ENCODE measurements around the gene USP25.

USP25 gene

DNA sequence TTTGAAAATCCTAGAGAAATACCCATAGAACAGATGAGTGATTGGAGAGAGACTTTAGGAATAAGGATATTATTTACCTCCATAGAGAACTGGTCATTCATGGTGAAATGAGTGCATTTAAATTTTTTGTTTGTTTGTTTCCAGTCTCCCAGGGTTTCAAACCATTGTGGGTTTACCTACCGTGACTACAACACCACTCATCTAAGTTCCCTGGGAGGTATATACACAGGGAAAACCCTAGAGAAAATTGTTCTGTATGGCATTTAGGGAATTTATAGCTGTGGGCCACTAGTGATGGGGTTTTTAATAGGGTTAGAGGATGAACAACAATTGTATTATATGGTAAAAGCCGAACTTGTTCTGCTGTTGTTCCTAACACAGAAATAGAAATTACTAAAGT lies 109.2 kb downstream of the USP25 start:
- no peaks in the 10 kb centered on the region for H3K9me3 ChIP-seq (replicated peaks in 1 of 11)
- peaks cover 0 to 15% (median 6%) of the 10 kb centered on the region in 10 experiments; a peak in 8 of 20 replicates for H3K4me1 ChIP-seq
- no peak for TF ChIP-seq Cebpa-rat (IDR thresholded peaks at IDR 0.05)
- H4K20me1 ChIP-seq: no peaks in the 10 kb centered on the region; a peak in 1 of 22 replicates
- H3K9ac ChIP-seq: no peak overlapping the region
- no peak overlapping the region for H3K27ac ChIP-seq
- H3K36me3 ChIP-seq: peaks cover 49 to 94% (median 77%) of the 10 kb centered on the region in 11 experiments
- H3K4me2 ChIP-seq: no peak overlapping the region
- no peaks in the 10 kb centered on the region for H3K27me3 ChIP-seq
- no peak overlapping the region for H3K4me3 ChIP-seq

DNA sequence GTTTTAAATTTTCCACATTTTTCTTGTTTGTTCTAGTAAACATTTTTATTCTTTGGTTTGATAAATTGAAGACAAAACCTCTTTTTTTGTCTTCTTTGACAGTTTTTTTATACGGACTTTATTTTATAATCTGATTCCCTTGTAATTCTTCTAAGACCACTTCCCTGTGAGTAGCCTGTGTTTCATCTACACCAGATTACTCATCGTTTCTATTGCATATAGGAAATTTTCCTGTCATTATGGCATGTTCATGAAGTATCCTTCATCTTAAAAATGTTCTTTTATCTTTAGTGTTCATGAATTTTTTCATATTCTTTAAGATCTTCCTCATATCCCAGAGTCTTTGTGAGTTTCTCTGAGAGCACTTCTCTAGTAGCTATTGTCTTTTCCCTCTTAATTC lies 109.8 kb downstream of the USP25 start:
- Histone ChIP-seq H3K4me2 (no peak overlapping the region), H3K4me3 (no peak overlapping the region), H3K27ac (no peak overlapping the region), H3K9me3 (replicated peaks in 1 of 11) (no peaks in the 10 kb centered on the region), H3K36me3 (peaks cover 45 to 94% (median 76%) of the 10 kb centered on the region in 11 experiments), H4K20me1 (no peaks in the 10 kb centered on the region; a peak in 1 of 22 replicates), H3K27me3 (no peaks in the 10 kb centered on the region), H3K4me1 (peaks cover 0 to 15% (median 6%) of the 10 kb centered on the region in 10 experiments; a peak in 8 of 20 replicates), H3K9ac (no peak overlapping the region)
- TF ChIP-seq Cebpa-rat (IDR thresholded peaks at IDR 0.05): no peak

GRCh38 chr21:15840406-15840805 lies 110.6 kb downstream of the USP25 start:
- H3K27me3 ChIP-seq: no peaks in the 10 kb centered on the region
- no peaks in the 10 kb centered on the region for H3K9me3 ChIP-seq (replicated peaks in 1 of 11)
- H3K27ac ChIP-seq: no peak overlapping the region
- H3K4me1 ChIP-seq: peaks cover 0 to 15% (median 6%) of the 10 kb centered on the region in 10 experiments; a peak in 8 of 20 replicates
- no peak for TF ChIP-seq Cebpa-rat (IDR thresholded peaks at IDR 0.05)
- peaks cover 40 to 89% (median 68%) of the 10 kb centered on the region in 11 experiments for H3K36me3 ChIP-seq
- H4K20me1 ChIP-seq: no peaks in the 10 kb centered on the region; a peak in 1 of 22 replicates
- no peak overlapping the region for H3K4me2 ChIP-seq
- H3K4me3 ChIP-seq: no peak overlapping the region
- H3K9ac ChIP-seq: no peak overlapping the region

GRCh38 chr21:15841856-15842564 lies 112.2 kb downstream of the USP25 start:
- Histone ChIP-seq H3K9me3 (replicated peaks in 1 of 11) (no peaks in the 10 kb centered on the region), H3K27me3 (no peaks in the 10 kb centered on the region), H3K36me3 (peaks cover 40 to 87% (median 62%) of the 10 kb centered on the region in 11 experiments), H4K20me1 (no peaks in the 10 kb centered on the region; a peak in 1 of 22 replicates), H3K9ac (no peak overlapping the region), H3K4me2 (no peak overlapping the region; a peak in 1 of 22 replicates), H3K4me3 (no peak overlapping the region), H3K27ac (no peak overlapping the region), H3K4me1 (peaks cover 0 to 15% (median 6%) of the 10 kb centered on the region in 10 experiments; a peak in 8 of 20 replicates)
- no peak for TF ChIP-seq Cebpa-rat (IDR thresholded peaks at IDR 0.05)

DNA sequence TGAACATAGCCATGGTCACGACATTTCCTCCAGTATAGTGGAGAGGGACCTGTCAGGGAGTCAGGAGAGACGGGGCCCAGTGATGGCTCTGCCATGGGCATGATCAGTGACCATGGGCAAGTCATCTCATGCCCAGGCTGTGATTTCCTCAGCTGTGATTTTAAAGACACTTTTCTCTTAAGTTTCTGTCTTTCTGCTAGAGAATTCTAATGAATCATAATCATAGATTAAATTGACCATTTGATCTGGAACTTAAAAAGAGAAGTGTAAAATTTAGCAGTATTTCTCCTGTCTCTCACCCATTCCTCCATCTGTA lies 112.7 kb downstream of the USP25 start:
- H4K20me1 ChIP-seq: peaks cover 0 to under 1% (median 0%) of the 10 kb centered on the region in 11 experiments; a peak in 1 of 22 replicates
- no peaks in the 10 kb centered on the region for H3K27me3 ChIP-seq
- no peaks in the 10 kb centered on the region for H3K9me3 ChIP-seq (replicated peaks in 1 of 11)
- no peak overlapping the region for H3K4me2 ChIP-seq
- H3K9ac ChIP-seq: no peak overlapping the region
- no peak overlapping the region for H3K27ac ChIP-seq
- no peak overlapping the region for H3K4me3 ChIP-seq
- TF ChIP-seq Cebpa-rat (IDR thresholded peaks at IDR 0.05): no peak
- H3K4me1 ChIP-seq: peaks cover 0 to 11% (median 5%) of the 10 kb centered on the region in 10 experiments; a peak in 8 of 20 replicates
- peaks cover 40 to 87% (median 62%) of the 10 kb centered on the region in 11 experiments for H3K36me3 ChIP-seq

GRCh38 chr21:15843766-15844165 lies 114.0 kb downstream of the USP25 start:
- Histone ChIP-seq H3K9ac (no peak overlapping the region), H4K20me1 (0 out of 22 replicates have a peak, but pooled peaks cover 0 to 3% (median 0%) of the 10 kb centered on the region in 11 experiments), H3K4me1 (peaks cover 0 to 7% (median 0%) of the 10 kb centered on the region in 10 experiments; a peak in 3 of 20 replicates), H3K4me2 (no peak overlapping the region), H3K36me3 (peaks cover 28 to 87% (median 58%) of the 10 kb centered on the region in 11 experiments), H3K4me3 (no peak overlapping the region), H3K9me3 (replicated peaks in 1 of 11) (no peaks in the 10 kb centered on the region), H3K27ac (no peak overlapping the region), H3K27me3 (no peaks in the 10 kb centered on the region)
- TF ChIP-seq Cebpa-rat (IDR thresholded peaks at IDR 0.05): no peak

DNA sequence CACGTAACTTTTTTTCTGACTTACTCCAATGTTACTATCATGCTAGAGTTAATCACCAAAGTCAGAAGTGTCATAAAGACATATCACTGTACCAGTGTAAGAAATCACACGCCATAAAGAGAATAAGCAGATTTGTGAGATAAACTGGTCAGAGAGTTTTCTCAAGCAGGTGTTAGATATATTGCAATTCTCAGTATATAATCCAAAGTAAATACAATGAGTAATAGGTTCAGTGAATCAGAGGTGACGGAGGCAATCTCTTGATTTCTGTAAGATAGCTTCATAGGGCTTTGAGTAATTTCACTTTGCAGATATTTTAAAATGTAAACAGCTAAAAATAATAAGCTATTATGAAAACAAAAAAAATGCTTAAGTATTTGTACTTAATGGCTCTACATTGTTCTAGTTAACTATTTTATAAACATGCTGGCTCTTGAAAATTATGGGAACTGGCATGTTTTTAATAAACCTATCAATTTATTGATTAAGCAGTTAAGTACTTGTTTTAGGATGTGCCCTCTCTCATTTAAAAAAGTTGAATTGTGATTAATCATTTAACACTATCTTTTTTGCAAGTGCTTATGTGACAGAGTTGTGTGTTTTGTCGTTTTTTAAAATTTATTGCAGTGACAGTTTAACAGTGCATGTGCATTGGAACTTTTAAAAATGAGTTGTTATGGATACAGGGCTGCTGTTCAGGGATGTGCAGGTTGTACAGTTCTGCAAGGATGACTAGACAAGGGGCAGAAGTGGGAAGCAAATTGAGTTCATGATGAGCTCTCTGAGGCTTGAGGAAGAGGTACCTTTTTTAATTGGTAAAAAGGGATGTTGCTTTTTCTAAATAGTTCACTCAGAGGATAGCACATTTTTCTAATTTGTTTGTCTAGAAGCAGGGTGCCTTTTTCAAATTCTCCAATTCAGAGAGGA lies 119.1 kb downstream of the USP25 start:
- peaks cover 0 to 3% (median 0%) of the 10 kb centered on the region in 11 experiments; a peak in 1 of 22 replicates for H4K20me1 ChIP-seq
- TF ChIP-seq Cebpa-rat (IDR thresholded peaks at IDR 0.05): no peak
- H3K27ac ChIP-seq: no peak overlapping the region
- H3K9ac ChIP-seq: no peak overlapping the region
- H3K4me1 ChIP-seq: no peaks in the 10 kb centered on the region
- H3K27me3 ChIP-seq: no peaks in the 10 kb centered on the region
- peaks cover 15 to 80% (median 41%) of the 10 kb centered on the region in 11 experiments; a peak in 21 of 22 replicates for H3K36me3 ChIP-seq
- H3K4me3 ChIP-seq: no peak overlapping the region
- H3K9me3 ChIP-seq (replicated peaks in 1 of 11): peaks cover 0 to 4% (median 0%) of the 10 kb centered on the region in 11 experiments; a peak in 2 of 22 replicates
- no peak overlapping the region for H3K4me2 ChIP-seq

GRCh38 chr21:15849927-15850326 lies 120.1 kb downstream of the USP25 start:
- H3K27ac ChIP-seq: no peak overlapping the region
- peaks cover 22 to 84% (median 47%) of the 10 kb centered on the region in 11 experiments; a peak in 21 of 22 replicates for H3K36me3 ChIP-seq
- peaks cover 0 to 12% (median 3%) of the 10 kb centered on the region in 11 experiments; a peak in 7 of 22 replicates for H3K9me3 ChIP-seq (replicated peaks in 1 of 11)
- peaks cover 0 to 3% (median 0%) of the 10 kb centered on the region in 11 experiments; a peak in 1 of 22 replicates for H4K20me1 ChIP-seq
- H3K4me3 ChIP-seq: no peak overlapping the region
- TF ChIP-seq Cebpa-rat (IDR thresholded peaks at IDR 0.05): no peak
- H3K27me3 ChIP-seq: no peaks in the 10 kb centered on the region
- H3K9ac ChIP-seq: no peak overlapping the region
- H3K4me2 ChIP-seq: no peak overlapping the region
- no peaks in the 10 kb centered on the region for H3K4me1 ChIP-seq

DNA sequence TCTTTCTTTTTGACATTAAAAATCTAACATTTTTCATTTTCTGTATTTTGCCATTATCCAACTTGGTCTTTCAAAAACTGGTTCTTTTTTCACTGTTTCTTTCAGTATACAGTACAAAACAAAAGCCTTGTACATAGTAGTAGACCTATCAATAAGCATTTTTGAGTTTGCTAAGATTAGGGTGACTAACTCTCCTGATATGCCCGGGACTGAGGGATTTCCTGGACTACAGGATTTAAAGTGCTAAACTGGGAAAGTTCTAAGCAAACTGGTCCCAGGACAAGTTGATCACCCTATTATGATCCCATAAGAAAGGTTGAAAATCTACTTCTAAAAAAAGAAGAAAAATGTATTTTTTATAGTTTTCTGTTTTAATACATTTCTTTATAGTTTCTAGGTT lies 120.9 kb downstream of the USP25 start:
- Histone ChIP-seq H3K9ac (no peak overlapping the region), H4K20me1 (peaks cover 0 to 3% (median 0%) of the 10 kb centered on the region in 11 experiments; a peak in 1 of 22 replicates), H3K4me2 (no peak overlapping the region), H3K27ac (no peak overlapping the region), H3K9me3 (replicated peaks in 1 of 11) (peaks cover 0 to 13% (median 5%) of the 10 kb centered on the region in 11 experiments; a peak in 11 of 22 replicates), H3K27me3 (no peaks in the 10 kb centered on the region), H3K4me3 (no peak overlapping the region), H3K4me1 (no peaks in the 10 kb centered on the region), H3K36me3 (peaks cover 27 to 84% (median 52%) of the 10 kb centered on the region in 11 experiments)
- TF ChIP-seq Cebpa-rat (IDR thresholded peaks at IDR 0.05): no peak

Data from BLaER1 treated with 17β-estradiol and CSF1 and Interleukin-3, amounts not matched to agents 10 nM and 100 nM (cell line).